Sigmoid colon (tissue), 4 donors: ENCODE measurements around the gene CCDC195.

Source experiments
- CTCF ChIP-seq, 4 experiments: fragments of 450-650 bp in 3 of 4; fragments of 200-600 bp in 1 of 4; IDR thresholded peaks; one replicate each; pipeline ENCODE4 v1.5.1; 2016 to 2019; ENCODE audit warnings: antibody characterized with exemption in 4 of 4, mild to moderate bottlenecking in 3 of 4, moderate library complexity in 2 of 4
- POLR2A ChIP-seq, 2 donors: fragments of 450-650 bp; IDR thresholded peaks; one replicate each; pipeline ENCODE4 v1.6.1; 2016; ENCODE audit warnings: antibody characterized with exemption in 2 of 2, mild to moderate bottlenecking in 2 of 2, moderate library complexity in 2 of 2
- POLR2AphosphoS5 ChIP-seq, 4 donors: sonication (generic); formaldehyde crosslinking; IDR thresholded peaks; one replicate each; pipeline ENCODE4 v1.6.1; 2017; ENCODE audit warnings: antibody characterized with exemption in 4 of 4

GRCh38 chr2:224657349-224657748, 58.8 kb downstream of the CCDC195 start:
- no peak for TF ChIP-seq POLR2A (IDR thresholded peaks at IDR 0.05)
- no peak for TF ChIP-seq CTCF (IDR thresholded peaks at IDR 0.05)
- TF ChIP-seq POLR2AphosphoS5 (IDR thresholded peaks at IDR 0.05) = no peak
